Calu3 (cell line): Measurements from ENCODE around the gene PDZD2. TPM values are rescaled to one million over a fixed set of nuclear protein-coding genes. Genes with fewer than 3 reads are reported as not detected.
"Not testable (repeated sequence)": the region's sequence is repeated elsewhere in the genome, so short reads cannot be mapped to it uniquely, and the experiment has no call there.

Source experiments
- BruUV-seq: library from RNA; stranded (reverse); fragments of 400-500 nt; replicated peaks from 2 replicates; lab custom pipeline; 2021; lab: Mats Ljungman, UMichigan
- CTCF ChIA-PET: fragments of 300-600 bp; sonication (Branson Sonifier 250); formaldehyde crosslinking; loops from one replicate; lab custom pipeline; 2022; ENCODE audit warnings: antibody characterized with exemption; lab: Charles Lee
- DNase-seq: peaks from one replicate; pipeline ENCODE4 v3.0.0; 2022
- H3K27ac Mint-ChIP-seq: one replicate; pipeline ENCODE4 v1.8.0; 2022; ENCODE audit warnings: mixed read lengths; ENCODE audit not compliant: unreplicated experiment
- H3K27me3 Mint-ChIP-seq: one replicate; pipeline ENCODE4 v1.8.0; 2022; ENCODE audit warnings: mixed read lengths; ENCODE audit not compliant: unreplicated experiment
- H3K36me3 Mint-ChIP-seq: one replicate; pipeline ENCODE4 v1.8.0; 2022; ENCODE audit warnings: mild to moderate bottlenecking, moderate library complexity, mixed read lengths; ENCODE audit not compliant: insufficient read depth, unreplicated experiment
- H3K4me1 Mint-ChIP-seq: one replicate; pipeline ENCODE4 v1.8.0; 2022; ENCODE audit warnings: mild to moderate bottlenecking, low read depth, mixed read lengths; ENCODE audit not compliant: unreplicated experiment
- H3K4me3 Mint-ChIP-seq: one replicate; pipeline ENCODE4 v1.8.0; 2022; ENCODE audit warnings: mild to moderate bottlenecking, low read depth, moderate library complexity, mixed read lengths; ENCODE audit not compliant: unreplicated experiment
- H3K9me3 Mint-ChIP-seq: one replicate; pipeline ENCODE4 v1.8.0; 2022; ENCODE audit warnings: low read depth, mixed read lengths; ENCODE audit not compliant: unreplicated experiment
- intact Hi-C: fragments of 100-400 bp; cut with micrococcal nuclease; formaldehyde crosslinking; loops from one replicate; pipeline ENCODE4 v1.10.0; 2022; ENCODE audit not compliant: unreplicated experiment
- total RNA-seq: library from RNA; stranded (reverse); gene quantifications from 2 replicates; pipeline ENCODE4 v1.2.3, GENCODE V29; 2022
- TF ChIP-seq, protein P1 (sequence below): fragments of 200-600 bp; IDR thresholded peaks from one replicate; pipeline ENCODE4 v1.8.0; 2022; ENCODE audit warnings: antibody characterized with exemption; ENCODE audit not compliant: unreplicated experiment

PDZD2 gene
- total RNA-seq, 1 experiment from 2014 or later: 0.97 TPM

- intact Hi-C loops: no loop called here
- Mint-ChIP-seq H3K27ac (no peak overlapping the region), H3K4me1 (no peaks in the 10 kb centered on the region), H3K4me3 (no peak overlapping the region), H3K27me3 (peaks cover 71% of the 10 kb centered on the region), H3K36me3 (no peaks in the 10 kb centered on the region), H3K9me3 (no peaks in the 10 kb centered on the region)
- TF ChIP-seq, protein P1, sequence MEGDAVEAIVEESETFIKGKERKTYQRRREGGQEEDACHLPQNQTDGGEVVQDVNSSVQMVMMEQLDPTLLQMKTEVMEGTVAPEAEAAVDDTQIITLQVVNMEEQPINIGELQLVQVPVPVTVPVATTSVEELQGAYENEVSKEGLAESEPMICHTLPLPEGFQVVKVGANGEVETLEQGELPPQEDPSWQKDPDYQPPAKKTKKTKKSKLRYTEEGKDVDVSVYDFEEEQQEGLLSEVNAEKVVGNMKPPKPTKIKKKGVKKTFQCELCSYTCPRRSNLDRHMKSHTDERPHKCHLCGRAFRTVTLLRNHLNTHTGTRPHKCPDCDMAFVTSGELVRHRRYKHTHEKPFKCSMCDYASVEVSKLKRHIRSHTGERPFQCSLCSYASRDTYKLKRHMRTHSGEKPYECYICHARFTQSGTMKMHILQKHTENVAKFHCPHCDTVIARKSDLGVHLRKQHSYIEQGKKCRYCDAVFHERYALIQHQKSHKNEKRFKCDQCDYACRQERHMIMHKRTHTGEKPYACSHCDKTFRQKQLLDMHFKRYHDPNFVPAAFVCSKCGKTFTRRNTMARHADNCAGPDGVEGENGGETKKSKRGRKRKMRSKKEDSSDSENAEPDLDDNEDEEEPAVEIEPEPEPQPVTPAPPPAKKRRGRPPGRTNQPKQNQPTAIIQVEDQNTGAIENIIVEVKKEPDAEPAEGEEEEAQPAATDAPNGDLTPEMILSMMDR: no peak
- CTCF ChIA-PET: interaction anchor here (0.6 to 0.7 kb wide), 2 partner anchors 11 to 25 kb away, joined by 3 to 4 read pairs; no protein-coding TSS in a partner anchor
- DNase-seq: no peak
- BruUV-seq: no TSS peak
Measured at GRCh38 chr5:31758803-31759425, 120.0 kb downstream of the PDZD2 start.

DNA sequence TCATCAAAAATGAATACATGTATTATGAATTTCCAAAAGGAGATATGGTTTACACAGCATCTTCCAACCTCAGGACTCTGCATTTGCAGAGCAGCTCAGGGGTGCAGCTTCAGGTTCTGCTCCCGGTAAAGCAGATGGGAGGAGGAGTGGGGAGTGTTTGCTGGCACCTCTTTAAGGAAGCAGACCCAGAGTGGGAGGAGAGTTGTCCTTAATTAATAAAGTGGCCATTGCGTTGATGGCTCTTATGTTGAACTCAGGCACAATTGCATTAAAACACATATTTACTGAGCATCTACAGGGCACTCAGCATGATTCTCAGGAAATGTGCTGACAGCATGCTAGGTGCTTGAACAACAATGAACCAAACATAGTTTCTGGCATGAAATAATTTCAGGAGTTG lies 121.0 kb downstream of the PDZD2 start:
- H3K4me3 Mint-ChIP-seq: no peak overlapping the region
- CTCF ChIA-PET: interaction anchor here (0.7 kb wide), 1 partner anchor 41 kb away, joined by 6 read pairs; no protein-coding TSS in a partner anchor
- BruUV-seq: no TSS peak
- no peak for DNase-seq
- peaks cover 79% of the 10 kb centered on the region for H3K27me3 Mint-ChIP-seq
- no peaks in the 10 kb centered on the region for H3K9me3 Mint-ChIP-seq
- TF ChIP-seq, protein P1: no peak
- intact Hi-C loops: no loop called here
- H3K4me1 Mint-ChIP-seq: no peaks in the 10 kb centered on the region
- H3K27ac Mint-ChIP-seq: no peak overlapping the region
- H3K36me3 Mint-ChIP-seq: no peaks in the 10 kb centered on the region

GRCh38 chr5:31761877-31762276 lies 122.9 kb downstream of the PDZD2 start:
- no peaks in the 10 kb centered on the region for H3K36me3 Mint-ChIP-seq
- H3K27me3 Mint-ChIP-seq: peaks cover 63% of the 10 kb centered on the region
- H3K27ac Mint-ChIP-seq: no peak overlapping the region
- no peak for DNase-seq
- no TSS peak for BruUV-seq
- no peaks in the 10 kb centered on the region for H3K4me1 Mint-ChIP-seq
- TF ChIP-seq, protein P1: no peak
- no peaks in the 10 kb centered on the region for H3K9me3 Mint-ChIP-seq
- CTCF ChIA-PET: no interaction called here
- H3K4me3 Mint-ChIP-seq: no peak overlapping the region
- intact Hi-C loops: no loop called here

GRCh38 chr5:31763424-31763823 lies 124.5 kb downstream of the PDZD2 start:
- H3K4me3 Mint-ChIP-seq: no peak overlapping the region
- no peaks in the 10 kb centered on the region for H3K4me1 Mint-ChIP-seq
- BruUV-seq: no TSS peak
- TF ChIP-seq, protein P1: no peak
- CTCF ChIA-PET: no interaction called here
- DNase-seq: no peak
- H3K27ac Mint-ChIP-seq: no peak overlapping the region
- no peaks in the 10 kb centered on the region for H3K36me3 Mint-ChIP-seq
- H3K27me3 Mint-ChIP-seq: peaks cover 70% of the 10 kb centered on the region
- intact Hi-C loops: no loop called here
- no peaks in the 10 kb centered on the region for H3K9me3 Mint-ChIP-seq

DNA sequence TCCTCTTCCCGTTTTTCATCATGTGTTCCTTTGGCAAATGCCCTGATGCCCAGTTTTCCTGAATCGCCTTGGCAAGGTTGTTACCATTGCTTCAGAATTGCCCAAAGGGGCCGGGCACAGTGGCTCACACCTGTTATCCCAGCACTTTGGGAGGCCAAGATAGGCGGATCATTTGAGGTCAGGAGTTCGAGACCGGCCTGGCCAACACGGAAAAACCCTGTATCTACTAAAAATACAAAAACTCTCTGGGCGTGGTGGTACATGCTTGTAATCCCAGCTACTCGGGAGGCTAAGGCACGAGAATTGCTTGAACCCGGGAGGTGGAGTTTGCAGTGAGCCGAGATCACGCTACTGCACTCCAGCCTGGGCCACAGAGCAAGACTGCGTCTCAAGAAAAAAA lies 125.8 kb downstream of the PDZD2 start:
- not testable (repeated sequence) for H3K27ac Mint-ChIP-seq

More for the DNA sequence above, 125.8 kb downstream of the PDZD2 start:
- DNase-seq, H3K4me1 Mint-ChIP-seq, H3K36me3 Mint-ChIP-seq, H3K4me3 Mint-ChIP-seq, BruUV-seq, H3K9me3 Mint-ChIP-seq, CTCF ChIA-PET, intact Hi-C loops: not testable (repeated sequence)
- H3K27me3 Mint-ChIP-seq: peaks cover 70% of the 10 kb centered on the region
